Natural killer cell (primary cell): Measurements from ENCODE around the gene CBLB. TPM values are rescaled to one million over a fixed set of nuclear protein-coding genes. Genes with fewer than 3 reads are reported as not detected.
A peak's percentile ranks its signal among the peaks of the same experiment; 100 is the strongest.

Source experiments
- ATAC-seq, 3 donors: fragments of 150-1000 bp in 2 of 3; fragments of 200-7000 bp in 1 of 3; cut with Tn5 transposase; 1 replicate in 1 of 3; 2 replicates in 2 of 3; pipeline ENCODE4 v1.10.0; 2021; ENCODE audit warnings: mild to moderate bottlenecking in 2 of 3, moderate library complexity in 2 of 3
- DNase-seq, 2 donors: peaks; one replicate each; pipeline versions ENCODE4 v3.0.0 to v3.0.0-alpha.2; 2013 to 2021; ENCODE audit warnings: mixed read lengths in 1 of 2
- H3K27ac ChIP-seq: one replicate; pipeline ENCODE4 v1.5.1; 2013; ENCODE audit warnings: mild to moderate bottlenecking, low read length
- H3K27me3 ChIP-seq: one replicate; pipeline ENCODE4 v1.6.1; 2013; ENCODE audit warnings: low read length; ENCODE audit not compliant: control insufficient read depth, insufficient read depth
- H3K36me3 ChIP-seq: one replicate; pipeline ENCODE4 v1.6.1; 2013; ENCODE audit warnings: low read length; ENCODE audit not compliant: control insufficient read depth, insufficient read depth
- H3K4me1 ChIP-seq: one replicate; pipeline ENCODE4 v1.6.1; 2013; ENCODE audit warnings: low read length; ENCODE audit not compliant: control insufficient read depth, insufficient read depth
- H3K4me3 ChIP-seq: one replicate; pipeline ENCODE4 v1.5.1; 2013; ENCODE audit warnings: low read length
- H3K9me3 ChIP-seq: one replicate; pipeline ENCODE4 v1.6.1; 2013; ENCODE audit warnings: low read length; ENCODE audit not compliant: control insufficient read depth, insufficient read depth
- H3K27ac Mint-ChIP-seq, 2 donors: one replicate each; pipeline ENCODE4 v1.8.0; 2022; ENCODE audit warnings: mild to moderate bottlenecking in 2 of 2, mixed read lengths in 2 of 2, moderate library complexity in 1 of 2
- H3K27me3 Mint-ChIP-seq, 2 donors: one replicate each; pipeline ENCODE4 v1.8.0; 2022; ENCODE audit warnings: low read depth in 2 of 2, mixed read lengths in 2 of 2
- H3K36me3 Mint-ChIP-seq: one replicate; pipeline ENCODE4 v1.8.0; 2022; ENCODE audit warnings: mixed read lengths
- H3K4me1 Mint-ChIP-seq, 2 donors: one replicate each; pipeline ENCODE4 v1.8.0; 2022; ENCODE audit warnings: mixed read lengths in 2 of 2
- H3K4me3 Mint-ChIP-seq: one replicate; pipeline ENCODE4 v1.8.0; 2022; ENCODE audit warnings: mild to moderate bottlenecking, moderate library complexity, mixed read lengths
- H3K9me3 Mint-ChIP-seq, 2 donors: one replicate each; pipeline ENCODE4 v1.8.0; 2022; ENCODE audit warnings: mixed read lengths in 2 of 2
- WGBS: methylation state at CpG from one replicate; pipeline ENCODE4 v1.1.7; 2013; ENCODE audit warnings: missing lambda C conversion rate; ENCODE audit not compliant: insufficient coverage; 5-methylcytosine and 5-hydroxymethylcytosine counted together
- intact Hi-C: fragments of 100-400 bp; cut with micrococcal nuclease; formaldehyde crosslinking; loops from one replicate; pipeline ENCODE4 v1.14.2; 2022
- total RNA-seq, 4 donors: library from RNA; stranded (reverse); fragments of 120-200 nt in 1 of 4; gene quantifications; one replicate each; pipeline versions ENCODE4 v1.2.3 to v1.2.4, GENCODE V29; 2013 to 2022
- TF ChIP-seq, protein P1 (sequence below): fragments of 200-600 bp; IDR thresholded peaks from one replicate; pipeline ENCODE4 v1.8.0; 2022; ENCODE audit warnings: antibody characterized with exemption

The CBLB gene
- total RNA-seq, 3 donors from 2014 or later (not counting 1 experiment from before 2014, with no cell fraction given), result 180 to 287 (median 230) TPM

GRCh38 chr3:105785803-105786202 lies 83.0 kb downstream of the CBLB start:
- Histone ChIP-seq H3K27ac (no peak overlapping the region), H3K27me3 (no peaks in the 10 kb centered on the region), H3K4me3 (no peak overlapping the region), H3K36me3 (no peaks in the 10 kb centered on the region), H3K4me1 (peaks cover 15% of the 10 kb centered on the region), H3K9me3 (no peaks in the 10 kb centered on the region)
- peak in 1 of 3 donors; percentile 40 for ATAC-seq
- DNase-seq, result peak in 1 of 2 donors; percentile 44
- intact Hi-C loops, result no loop called here
- Mint-ChIP-seq H3K27ac (peak overlapping the region; percentile 44 to 82), H3K4me1 (peaks cover 70 to 72% of the 10 kb centered on the region in 2 donors), H3K9me3 (no peaks in the 10 kb centered on the region), H3K36me3 (no peaks in the 10 kb centered on the region), H3K4me3 (peak overlapping the region; percentile 9), H3K27me3 (no peaks in the 10 kb centered on the region)
- TF ChIP-seq, protein P1, sequence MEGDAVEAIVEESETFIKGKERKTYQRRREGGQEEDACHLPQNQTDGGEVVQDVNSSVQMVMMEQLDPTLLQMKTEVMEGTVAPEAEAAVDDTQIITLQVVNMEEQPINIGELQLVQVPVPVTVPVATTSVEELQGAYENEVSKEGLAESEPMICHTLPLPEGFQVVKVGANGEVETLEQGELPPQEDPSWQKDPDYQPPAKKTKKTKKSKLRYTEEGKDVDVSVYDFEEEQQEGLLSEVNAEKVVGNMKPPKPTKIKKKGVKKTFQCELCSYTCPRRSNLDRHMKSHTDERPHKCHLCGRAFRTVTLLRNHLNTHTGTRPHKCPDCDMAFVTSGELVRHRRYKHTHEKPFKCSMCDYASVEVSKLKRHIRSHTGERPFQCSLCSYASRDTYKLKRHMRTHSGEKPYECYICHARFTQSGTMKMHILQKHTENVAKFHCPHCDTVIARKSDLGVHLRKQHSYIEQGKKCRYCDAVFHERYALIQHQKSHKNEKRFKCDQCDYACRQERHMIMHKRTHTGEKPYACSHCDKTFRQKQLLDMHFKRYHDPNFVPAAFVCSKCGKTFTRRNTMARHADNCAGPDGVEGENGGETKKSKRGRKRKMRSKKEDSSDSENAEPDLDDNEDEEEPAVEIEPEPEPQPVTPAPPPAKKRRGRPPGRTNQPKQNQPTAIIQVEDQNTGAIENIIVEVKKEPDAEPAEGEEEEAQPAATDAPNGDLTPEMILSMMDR, result no peak
- 100% methylated on average over 1 of the region's 3 CpGs for WGBS

- H3K36me3 Mint-ChIP-seq, result no peaks in the 10 kb centered on the region
- Histone ChIP-seq H3K4me3 (no peak overlapping the region), H3K27me3 (no peaks in the 10 kb centered on the region), H3K4me1 (peaks cover 11% of the 10 kb centered on the region), H3K36me3 (no peaks in the 10 kb centered on the region), H3K9me3 (no peaks in the 10 kb centered on the region), H3K27ac (no peak overlapping the region)
- no peak overlapping the region for H3K4me3 Mint-ChIP-seq
- ATAC-seq (no peak), DNase-seq (no peak)
- H3K4me1 Mint-ChIP-seq, result peaks cover 62 to 63% of the 10 kb centered on the region in 2 donors
- TF ChIP-seq, protein P1, result no peak
- peak overlapping the region; percentile 4 to 45 for H3K27ac Mint-ChIP-seq
- no peaks in the 10 kb centered on the region for H3K27me3 Mint-ChIP-seq
- intact Hi-C loops, result no loop called here
- H3K9me3 Mint-ChIP-seq, result no peaks in the 10 kb centered on the region
Observed at GRCh38 chr3:105783631-105784030, 85.2 kb downstream of the CBLB start.

DNA sequence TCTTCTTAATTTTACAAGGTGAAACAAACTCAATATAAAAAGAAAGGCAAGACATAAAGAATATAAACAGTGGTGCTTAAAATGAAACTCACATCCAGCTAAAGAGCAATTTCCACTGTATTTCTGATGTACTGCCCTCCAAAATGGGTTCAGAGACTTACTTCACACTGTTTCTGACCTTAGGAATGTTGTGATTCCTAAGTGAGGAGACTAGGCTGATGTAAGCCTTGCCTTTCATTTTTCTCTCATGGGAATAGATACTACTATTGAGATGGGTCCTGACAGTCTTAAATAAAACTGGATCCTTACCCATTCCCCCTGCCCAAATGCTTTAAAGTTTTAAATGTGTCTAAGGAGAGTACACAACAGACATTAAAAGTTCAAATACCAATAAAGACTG lies 86.9 kb downstream of the CBLB start:
- TF ChIP-seq, protein P1, result no peak

DNA sequence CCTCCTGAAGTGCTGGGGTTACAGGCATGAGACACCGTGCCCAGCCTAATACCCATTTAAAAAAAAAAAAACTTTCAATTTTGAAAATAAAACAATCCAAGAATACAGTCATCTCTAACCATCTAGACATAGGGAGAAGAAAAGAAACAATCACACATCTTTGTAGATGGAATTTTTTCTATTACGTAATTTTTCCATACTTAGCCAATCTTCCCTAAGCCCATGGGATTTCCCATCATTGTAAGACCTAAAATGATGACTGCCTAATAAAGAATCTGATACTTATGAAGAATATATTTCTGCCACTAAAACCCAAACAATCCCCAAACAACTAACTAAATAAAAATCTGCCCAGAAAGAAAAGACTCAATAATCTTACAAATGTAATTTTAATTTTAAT lies 88.7 kb downstream of the CBLB start:
- Histone ChIP-seq H3K36me3 (no peaks in the 10 kb centered on the region), H3K4me3 (no peak overlapping the region), H3K4me1 (peaks cover 11% of the 10 kb centered on the region), H3K9me3 (no peaks in the 10 kb centered on the region), H3K27me3 (no peaks in the 10 kb centered on the region), H3K27ac (no peak overlapping the region)
- Mint-ChIP-seq H3K4me3 (no peak overlapping the region), H3K9me3 (no peaks in the 10 kb centered on the region), H3K4me1 (peaks cover 51 to 58% of the 10 kb centered on the region in 2 donors), H3K27me3 (no peaks in the 10 kb centered on the region), H3K36me3 (no peaks in the 10 kb centered on the region), H3K27ac (no peak overlapping the region)
- no peak for DNase-seq
- intact Hi-C loops, result no loop called here
- no peak for ATAC-seq
- 100% methylated on average over 1 of the region's 2 CpGs for WGBS
- TF ChIP-seq, protein P1, result no peak

More for the DNA sequence above, 86.9 kb downstream of the CBLB start:
- no peak for ATAC-seq
- Mint-ChIP-seq H3K4me1 (peaks cover 56 to 61% of the 10 kb centered on the region in 2 donors), H3K27ac (peak overlapping the region; percentile 64 to 87), H3K9me3 (no peaks in the 10 kb centered on the region), H3K4me3 (no peak overlapping the region), H3K27me3 (no peaks in the 10 kb centered on the region), H3K36me3 (no peaks in the 10 kb centered on the region)
- Histone ChIP-seq H3K4me3 (no peak overlapping the region), H3K9me3 (no peaks in the 10 kb centered on the region), H3K27me3 (no peaks in the 10 kb centered on the region), H3K27ac (peak overlapping the region; percentile 45), H3K4me1 (peaks cover 15% of the 10 kb centered on the region), H3K36me3 (no peaks in the 10 kb centered on the region)
- intact Hi-C loops, result no loop called here
- DNase-seq, result no peak
